ENCODE results near the gene ROPN1B.
"Not testable (repeated sequence)": the region's sequence is repeated elsewhere in the genome, so short reads cannot be mapped to it uniquely, and the experiment has no call there.

DNA sequence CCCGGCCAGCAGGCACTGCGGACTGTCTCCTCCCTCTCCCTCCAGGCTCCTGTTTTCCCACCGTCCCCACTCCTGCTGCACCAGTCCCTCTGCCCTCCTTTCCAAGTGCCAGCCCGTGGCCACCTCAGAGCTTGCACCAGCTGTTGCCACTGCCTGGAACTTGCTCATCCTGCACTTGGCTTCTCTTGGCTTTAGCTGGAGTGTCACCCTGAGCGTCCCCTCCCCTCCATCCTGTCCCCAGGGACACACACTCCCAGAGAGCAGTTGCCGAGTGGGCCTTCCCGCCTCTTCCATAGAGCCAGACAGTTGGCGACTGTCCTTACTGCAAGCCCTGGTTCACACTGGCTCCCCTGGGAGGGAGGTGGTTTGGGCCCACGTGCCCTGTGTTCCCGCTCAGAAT lies 48.8 kb upstream of the ROPN1B start:
- TF ChIP-seq, protein P1, sequence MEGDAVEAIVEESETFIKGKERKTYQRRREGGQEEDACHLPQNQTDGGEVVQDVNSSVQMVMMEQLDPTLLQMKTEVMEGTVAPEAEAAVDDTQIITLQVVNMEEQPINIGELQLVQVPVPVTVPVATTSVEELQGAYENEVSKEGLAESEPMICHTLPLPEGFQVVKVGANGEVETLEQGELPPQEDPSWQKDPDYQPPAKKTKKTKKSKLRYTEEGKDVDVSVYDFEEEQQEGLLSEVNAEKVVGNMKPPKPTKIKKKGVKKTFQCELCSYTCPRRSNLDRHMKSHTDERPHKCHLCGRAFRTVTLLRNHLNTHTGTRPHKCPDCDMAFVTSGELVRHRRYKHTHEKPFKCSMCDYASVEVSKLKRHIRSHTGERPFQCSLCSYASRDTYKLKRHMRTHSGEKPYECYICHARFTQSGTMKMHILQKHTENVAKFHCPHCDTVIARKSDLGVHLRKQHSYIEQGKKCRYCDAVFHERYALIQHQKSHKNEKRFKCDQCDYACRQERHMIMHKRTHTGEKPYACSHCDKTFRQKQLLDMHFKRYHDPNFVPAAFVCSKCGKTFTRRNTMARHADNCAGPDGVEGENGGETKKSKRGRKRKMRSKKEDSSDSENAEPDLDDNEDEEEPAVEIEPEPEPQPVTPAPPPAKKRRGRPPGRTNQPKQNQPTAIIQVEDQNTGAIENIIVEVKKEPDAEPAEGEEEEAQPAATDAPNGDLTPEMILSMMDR (IDR thresholded peaks at IDR 0.05; ENCODE audit: low read depth, low read length), result not testable (repeated sequence)
- TF ChIP-seq EZH2phosphoT487 (IDR thresholded peaks at IDR 0.05; ENCODE audit: low read depth), result not testable (repeated sequence)

Data from OCI-LY3 (cell line).